Activated CD4-positive, CD25-positive, alpha-beta regulatory T cell treated with anti-CD3 and anti-CD28 coated beads, Interleukin-2, amount 50 U/mL, for 24 hours (primary cell): ENCODE results near the gene ENDOD1.
"Not testable (repeated sequence)": the region's sequence is repeated elsewhere in the genome, so short reads cannot be mapped to it uniquely, and the experiment has no call there.

ENCODE experiments used
- ATAC-seq, 2 donors: fragments of 150-1000 bp; cut with Tn5 transposase; one replicate each; pipeline ENCODE4 v1.10.0; 2021; ENCODE audit warnings: mild to moderate bottlenecking in 1 of 2, moderate library complexity in 1 of 2

ENDOD1 gene, protein sequence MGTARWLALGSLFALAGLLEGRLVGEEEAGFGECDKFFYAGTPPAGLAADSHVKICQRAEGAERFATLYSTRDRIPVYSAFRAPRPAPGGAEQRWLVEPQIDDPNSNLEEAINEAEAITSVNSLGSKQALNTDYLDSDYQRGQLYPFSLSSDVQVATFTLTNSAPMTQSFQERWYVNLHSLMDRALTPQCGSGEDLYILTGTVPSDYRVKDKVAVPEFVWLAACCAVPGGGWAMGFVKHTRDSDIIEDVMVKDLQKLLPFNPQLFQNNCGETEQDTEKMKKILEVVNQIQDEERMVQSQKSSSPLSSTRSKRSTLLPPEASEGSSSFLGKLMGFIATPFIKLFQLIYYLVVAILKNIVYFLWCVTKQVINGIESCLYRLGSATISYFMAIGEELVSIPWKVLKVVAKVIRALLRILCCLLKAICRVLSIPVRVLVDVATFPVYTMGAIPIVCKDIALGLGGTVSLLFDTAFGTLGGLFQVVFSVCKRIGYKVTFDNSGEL

GRCh38 chr11:95089620-95090542 is at the start of gene ENDOD1:
Gene ENDOD1, plus strand, starts transcription at chr11:95089846. Its CDS starts 82 bp downstream, at chr11:95089928.
- peak; percentile 93 to 97 for ATAC-seq

DNA sequence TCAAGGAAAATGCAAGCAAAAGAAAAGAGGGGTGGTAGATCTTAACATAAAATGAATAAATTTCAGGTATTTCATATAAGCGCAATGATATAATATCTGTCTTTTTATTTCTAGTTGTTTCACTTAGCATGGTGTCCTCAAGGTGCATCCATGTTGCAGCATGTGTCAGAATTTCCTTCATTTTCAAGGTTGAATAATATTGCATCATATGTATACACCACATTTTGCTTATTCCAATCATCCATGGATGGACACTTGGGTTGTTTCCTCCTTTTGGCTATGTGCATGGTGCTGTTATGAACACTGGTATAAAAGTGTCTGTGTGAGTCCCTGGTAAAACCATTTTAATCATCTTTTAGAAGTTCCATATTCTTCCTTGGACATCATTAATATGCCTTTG is 47.4 kb upstream of the ENDOD1 start:
- ATAC-seq = no peak

GRCh38 chr11:95042906-95043305 is 46.7 kb upstream of the ENDOD1 start:
- no peak for ATAC-seq

DNA sequence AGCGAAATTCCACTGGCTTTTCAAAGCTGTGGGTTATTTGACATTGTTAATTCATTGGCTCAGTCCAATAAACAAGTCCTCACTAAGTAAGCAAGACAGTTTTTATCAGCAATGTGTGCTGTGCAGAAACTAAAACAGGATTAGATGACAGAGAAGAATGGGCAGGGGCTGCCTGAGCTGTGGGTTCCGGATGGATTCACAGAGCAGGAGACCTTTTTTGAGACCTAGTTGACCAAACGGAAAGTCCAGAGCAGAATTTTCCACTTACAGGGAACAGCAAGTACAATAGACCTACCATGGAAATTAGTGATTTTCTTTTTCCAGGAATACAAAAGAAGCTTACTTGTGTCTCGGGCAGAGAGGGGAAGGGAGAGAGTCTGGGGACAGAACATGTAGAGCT is 45.6 kb upstream of the ENDOD1 start:
- ATAC-seq = no peak

- ATAC-seq = no peak
Observed at GRCh38 chr11:95045812-95046211, 43.8 kb upstream of the ENDOD1 start.

GRCh38 chr11:95049122-95049521 is 40.5 kb upstream of the ENDOD1 start, which contains the start of gene KDM4F:
Gene KDM4F, plus strand, starts transcription at chr11:95049422.
- ATAC-seq = not testable (repeated sequence)

DNA sequence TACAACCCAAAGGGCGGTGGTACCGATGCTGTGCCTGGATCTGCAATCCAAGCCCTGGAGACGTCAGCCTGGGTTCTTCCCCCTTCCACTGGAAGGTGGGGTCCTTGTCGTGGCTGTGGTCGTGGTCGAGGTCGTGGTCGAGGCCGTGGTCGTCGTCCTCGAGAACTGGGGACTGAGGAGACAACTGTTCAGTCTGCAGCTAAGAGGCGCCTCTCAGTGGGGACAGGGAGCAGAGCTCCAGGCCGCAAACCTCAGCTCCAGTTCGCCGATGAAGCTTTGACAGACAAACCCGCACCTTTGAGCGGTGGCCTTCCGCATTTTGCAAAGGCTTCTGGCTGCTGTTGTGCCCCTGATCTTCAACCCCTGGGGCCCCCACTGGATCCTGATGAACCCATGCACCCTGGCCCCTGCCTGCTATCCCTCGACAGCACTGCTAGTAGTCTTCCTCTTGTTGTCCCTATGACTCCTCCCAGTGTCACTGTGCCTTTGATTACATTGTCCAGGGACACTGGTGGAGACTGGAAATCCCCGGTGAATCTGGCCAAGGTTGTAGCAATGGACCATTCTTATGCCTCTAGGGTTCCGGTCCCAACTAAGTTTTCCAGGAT is 38.9 kb upstream of the ENDOD1 start:
- ATAC-seq = no peak

DNA sequence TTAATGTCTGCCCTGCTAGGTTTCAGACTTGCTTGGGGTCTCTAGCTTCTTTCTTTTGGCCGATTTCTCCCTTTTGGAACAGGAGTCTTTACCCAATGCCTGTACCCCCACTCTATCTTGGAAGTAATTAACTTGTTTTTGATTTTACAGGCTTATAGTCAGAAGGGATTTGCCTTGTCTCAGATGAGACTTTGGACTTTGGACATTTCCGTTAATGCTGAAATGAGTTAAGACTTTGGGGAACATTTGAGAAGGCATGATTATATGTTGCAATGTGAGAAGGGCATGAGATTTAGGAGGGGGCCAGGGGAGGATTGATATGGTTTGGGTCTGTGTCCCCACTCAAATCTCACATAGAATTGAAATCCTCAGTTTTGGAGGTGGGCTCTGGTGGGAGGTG is 35.3 kb upstream of the ENDOD1 start:
- ATAC-seq = no peak

DNA sequence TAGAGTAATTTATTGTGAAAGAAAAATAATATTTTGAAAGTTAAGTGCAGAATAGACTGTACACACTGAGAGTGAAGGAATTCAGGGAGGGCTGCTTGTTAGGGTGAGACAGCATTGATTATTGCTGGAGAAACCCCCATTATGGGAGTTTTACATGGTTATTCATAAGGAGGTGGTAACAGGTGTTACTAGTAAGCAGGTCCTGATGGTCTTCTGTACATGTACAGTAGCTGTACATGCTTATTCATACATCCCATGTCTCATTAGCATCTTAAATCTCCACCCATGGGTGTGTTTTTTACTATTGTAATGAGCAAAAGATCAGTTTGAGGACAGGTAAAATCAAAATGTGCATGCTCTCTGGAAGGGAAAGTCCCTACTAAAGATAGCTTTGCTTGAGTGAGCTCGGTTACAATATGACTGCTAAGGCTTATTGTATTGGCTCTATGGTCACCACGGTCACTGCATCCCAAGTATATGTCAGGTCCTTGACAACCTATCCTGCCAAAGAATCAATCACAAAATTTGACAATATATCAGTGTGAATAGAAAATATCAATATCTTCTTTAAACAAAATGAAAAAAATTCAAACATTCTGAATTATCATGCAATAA is 34.3 kb upstream of the ENDOD1 start:
- peak in 1 of 2 donors; percentile 38 for ATAC-seq

GRCh38 chr11:95057959-95058358 is 31.7 kb upstream of the ENDOD1 start:
- ATAC-seq = no peak

DNA sequence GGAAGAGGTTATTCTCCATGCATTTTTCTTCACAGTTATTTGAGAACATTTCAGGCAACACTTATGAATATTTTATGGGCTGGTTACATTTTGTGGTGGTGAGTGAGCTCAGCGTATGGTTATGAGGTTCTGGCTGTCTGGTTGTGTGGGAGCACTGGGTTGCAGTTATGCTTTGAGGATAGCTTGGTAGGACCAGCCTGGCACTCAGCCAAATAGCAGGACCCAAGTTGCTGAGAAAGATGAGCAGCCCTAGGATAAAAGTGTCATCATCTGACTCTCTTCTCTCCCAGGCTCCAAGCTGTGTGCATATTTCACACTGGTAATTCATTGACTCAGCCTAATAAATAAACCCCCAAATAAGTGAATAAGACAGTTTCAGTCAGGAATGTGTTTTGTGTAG is 31.0 kb upstream of the ENDOD1 start:
- ATAC-seq = no peak

GRCh38 chr11:95059046-95059445 is 30.6 kb upstream of the ENDOD1 start:
- ATAC-seq = no peak

DNA sequence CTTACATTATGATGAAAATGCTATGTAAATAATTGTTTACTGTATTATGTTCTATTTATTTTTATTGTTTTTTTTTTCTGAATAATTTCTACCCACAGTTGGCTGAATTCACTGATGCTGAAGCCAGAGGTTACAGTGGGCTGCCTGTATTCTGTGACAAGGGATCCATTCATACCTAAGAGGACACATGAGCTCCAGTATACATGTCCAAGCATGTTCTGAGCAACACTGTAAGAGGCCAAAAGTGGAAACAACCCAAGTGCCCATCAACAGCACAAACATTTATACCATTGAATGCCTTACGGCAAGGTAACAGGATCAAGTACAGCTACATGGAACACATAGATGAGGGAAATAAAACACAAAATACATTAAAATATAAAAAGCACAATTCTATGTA is 24.3 kb upstream of the ENDOD1 start:
- no peak for ATAC-seq

DNA sequence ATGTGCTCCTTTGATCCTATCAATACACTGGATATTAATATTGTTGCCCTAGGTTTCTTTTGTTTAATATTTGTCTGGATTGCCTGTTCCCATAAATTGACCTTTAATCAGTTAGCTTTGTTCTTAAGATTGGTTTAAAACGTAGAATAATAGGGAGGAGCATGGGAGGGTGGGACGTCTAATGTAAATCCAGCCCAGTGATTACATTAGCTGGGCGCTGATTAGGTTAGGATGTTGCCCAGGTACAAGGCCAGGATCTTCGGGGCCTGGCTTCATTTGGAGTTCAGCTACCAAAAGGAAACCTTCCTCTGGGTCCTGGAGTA is 23.0 kb upstream of the ENDOD1 start, which contains the start of gene SRSF8:
TSS of gene SRSF8 (plus strand) at position 204 of the 323 bp plus-strand sequence. CDS start 308 bp downstream, outside the sequence.
- peak; percentile 37 to 45 for ATAC-seq

GRCh38 chr11:95067039-95067840 is 22.4 kb upstream of the ENDOD1 start:
- peak; percentile 70 to 73 for ATAC-seq

DNA sequence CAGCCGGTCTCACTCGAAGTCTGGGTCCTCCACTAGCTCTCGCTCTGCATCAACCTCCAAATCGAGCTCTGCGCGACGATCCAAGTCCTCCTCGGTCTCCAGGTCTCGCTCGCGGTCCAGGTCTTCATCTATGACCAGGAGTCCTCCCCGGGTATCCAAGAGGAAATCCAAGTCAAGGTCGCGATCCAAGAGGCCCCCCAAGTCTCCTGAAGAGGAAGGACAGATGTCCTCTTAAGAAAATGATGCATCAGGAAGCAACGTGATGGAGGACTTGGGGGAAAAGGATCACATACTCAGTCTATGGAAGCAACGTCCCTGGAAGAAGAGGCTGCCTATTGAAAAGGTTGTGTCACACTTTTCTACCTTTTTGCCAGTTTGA is 21.8 kb upstream of the ENDOD1 start:
- ATAC-seq = no peak

GRCh38 chr11:95068549-95068948 is 21.1 kb upstream of the ENDOD1 start:
- ATAC-seq = peak; percentile 64 to 70

DNA sequence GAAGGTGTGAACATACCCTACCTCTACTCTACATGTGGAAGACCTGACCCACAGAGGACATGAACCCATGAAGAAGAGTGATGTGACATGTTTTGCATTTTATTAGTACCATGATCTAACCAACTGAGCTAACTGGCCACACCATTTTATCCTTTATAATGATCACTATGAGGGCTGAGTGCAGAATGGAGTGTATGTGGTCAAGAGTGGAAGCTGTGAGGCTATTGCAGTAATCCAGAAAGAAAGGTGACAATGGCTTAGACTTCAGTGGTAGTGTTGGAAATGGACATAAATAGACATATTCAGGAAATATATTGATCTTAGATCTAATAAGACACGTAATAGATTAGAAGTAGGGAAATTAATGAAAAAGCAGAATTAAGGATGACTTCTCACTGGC is 19.2 kb upstream of the ENDOD1 start:
- no peak for ATAC-seq

DNA sequence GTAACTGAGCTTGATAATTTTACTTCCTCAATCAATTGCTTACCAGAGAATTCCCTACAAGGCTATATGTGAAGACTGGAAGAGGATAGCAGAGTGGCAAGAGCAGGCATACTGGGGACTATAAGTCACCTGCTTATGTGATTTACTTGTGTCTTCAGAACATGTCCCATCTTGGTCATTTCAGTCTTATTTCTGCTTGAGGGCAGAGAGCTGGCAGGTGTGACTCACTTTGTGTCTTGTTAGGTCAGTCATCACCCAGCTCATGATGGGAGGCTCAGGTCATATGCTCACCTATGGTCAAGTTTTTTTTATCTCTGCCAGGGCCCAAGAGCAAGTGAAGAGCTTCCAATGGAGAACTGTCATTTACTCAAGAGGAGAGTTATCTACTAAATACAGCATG is 16.7 kb upstream of the ENDOD1 start:
- no peak for ATAC-seq

DNA sequence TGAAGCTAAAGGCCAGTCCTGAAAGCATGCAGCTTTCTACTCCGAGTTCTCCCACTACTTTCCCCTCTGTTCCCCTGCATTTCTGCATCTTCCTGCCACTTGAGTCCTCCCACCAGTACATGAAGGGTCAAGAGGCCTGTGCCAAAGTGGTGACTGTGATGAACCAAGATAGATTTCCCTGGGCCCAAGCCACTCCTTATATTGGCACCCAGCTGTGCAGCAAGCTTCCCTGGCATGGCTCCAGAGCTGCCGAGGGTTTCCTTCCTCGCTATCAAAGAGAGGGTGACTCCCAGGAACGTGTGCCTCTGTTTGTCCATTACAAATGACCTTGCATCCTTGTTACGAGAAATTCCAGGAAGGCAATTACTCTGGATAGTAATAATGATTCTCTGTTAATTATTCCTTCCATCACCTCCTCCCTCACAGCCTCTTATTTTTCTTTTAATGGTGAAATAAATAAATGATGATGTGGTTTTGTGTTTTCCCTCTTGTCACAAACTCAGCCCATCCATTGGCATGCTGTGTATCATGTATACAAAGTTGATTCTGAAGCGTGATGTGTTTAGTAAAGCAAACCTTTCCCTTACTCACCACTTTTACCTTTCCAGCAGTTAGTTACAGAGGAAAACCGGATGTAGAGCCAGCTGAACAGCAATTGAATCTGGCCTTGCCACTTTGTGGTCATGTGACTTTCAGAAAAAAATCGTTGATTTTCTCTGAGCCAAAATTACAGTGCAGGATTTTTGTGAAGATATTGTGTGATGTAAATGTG is 14.7 kb upstream of the ENDOD1 start:
- ATAC-seq = no peak

GRCh38 chr11:95076416-95076815 is 13.2 kb upstream of the ENDOD1 start:
- ATAC-seq = no peak
